Brain microvascular endothelial cell (primary cell): ENCODE measurements around the gene TBK1.

ENCODE experiments used
- DNase-seq: peaks from one replicate; pipeline ENCODE4 v3.0.0-alpha.2; 2020
- H3K27ac ChIP-seq: fragments of 250-450 bp; sonication (Bioruptor Pico); 2 replicates; pipeline ENCODE4 v1.5.1; 2020; ENCODE audit warnings: mild to moderate bottlenecking, moderate library complexity
- H3K27me3 ChIP-seq: fragments of 250-450 bp; sonication (Bioruptor Pico); replicated peaks from 2 replicates; pipeline ENCODE4 v1.5.1; 2020; ENCODE audit warnings: mild to moderate bottlenecking
- H3K36me3 ChIP-seq: fragments of 250-450 bp; sonication (Bioruptor Pico); replicated peaks from 2 replicates; pipeline ENCODE4 v1.5.1; 2020; ENCODE audit warnings: mild to moderate bottlenecking
- H3K4me3 ChIP-seq: 2 replicates; pipeline ENCODE4 v1.5.1; 2011; ENCODE audit warnings: low read depth, mild to moderate bottlenecking, control low read depth, low read length, moderate library complexity
- in situ Hi-C: cut with HindIII; loops from 2 replicates; pipeline ENCODE4 v1.10.0; 2017; ENCODE audit warnings: low sequenced_read_pairs, low pct_ligation_motif_present
- TF ChIP-seq, protein P1 (sequence below): IDR thresholded peaks from 2 replicates; pipeline ENCODE4 v1.5.1; 2011; ENCODE audit warnings: low read depth, mild to moderate bottlenecking, moderate library complexity, low read length, control low read depth, inconsistent platforms; ENCODE audit errors: missing control alignments

The TBK1 gene

DNA sequence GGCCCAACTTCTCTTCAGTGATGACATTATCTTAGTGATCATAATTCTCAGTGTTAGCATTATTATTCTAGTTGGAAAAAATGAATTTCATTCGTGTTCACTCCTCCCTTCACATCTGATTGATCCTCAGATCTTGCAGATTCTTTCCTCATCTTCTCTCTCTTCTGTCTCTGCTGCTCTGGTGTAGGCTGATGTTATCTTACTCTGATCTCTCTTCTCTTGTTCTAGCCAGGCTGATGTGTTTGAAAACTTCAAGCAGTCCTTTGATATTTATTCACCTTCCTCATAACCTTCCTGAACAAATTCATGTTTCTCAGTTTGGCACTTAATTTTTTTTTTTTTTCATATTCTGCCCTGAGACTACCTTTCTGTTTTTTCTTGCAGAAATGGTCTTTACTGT is 5.6 kb upstream of the TBK1 start:
- in situ Hi-C loops: no loop called here
- TF ChIP-seq, protein P1, sequence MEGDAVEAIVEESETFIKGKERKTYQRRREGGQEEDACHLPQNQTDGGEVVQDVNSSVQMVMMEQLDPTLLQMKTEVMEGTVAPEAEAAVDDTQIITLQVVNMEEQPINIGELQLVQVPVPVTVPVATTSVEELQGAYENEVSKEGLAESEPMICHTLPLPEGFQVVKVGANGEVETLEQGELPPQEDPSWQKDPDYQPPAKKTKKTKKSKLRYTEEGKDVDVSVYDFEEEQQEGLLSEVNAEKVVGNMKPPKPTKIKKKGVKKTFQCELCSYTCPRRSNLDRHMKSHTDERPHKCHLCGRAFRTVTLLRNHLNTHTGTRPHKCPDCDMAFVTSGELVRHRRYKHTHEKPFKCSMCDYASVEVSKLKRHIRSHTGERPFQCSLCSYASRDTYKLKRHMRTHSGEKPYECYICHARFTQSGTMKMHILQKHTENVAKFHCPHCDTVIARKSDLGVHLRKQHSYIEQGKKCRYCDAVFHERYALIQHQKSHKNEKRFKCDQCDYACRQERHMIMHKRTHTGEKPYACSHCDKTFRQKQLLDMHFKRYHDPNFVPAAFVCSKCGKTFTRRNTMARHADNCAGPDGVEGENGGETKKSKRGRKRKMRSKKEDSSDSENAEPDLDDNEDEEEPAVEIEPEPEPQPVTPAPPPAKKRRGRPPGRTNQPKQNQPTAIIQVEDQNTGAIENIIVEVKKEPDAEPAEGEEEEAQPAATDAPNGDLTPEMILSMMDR: no peak
- H3K4me3 ChIP-seq: no peak overlapping the region
- no peak overlapping the region for H3K27ac ChIP-seq
- peaks cover 62% of the 10 kb centered on the region for H3K36me3 ChIP-seq
- DNase-seq: no peak
- no peaks in the 10 kb centered on the region for H3K27me3 ChIP-seq

DNA sequence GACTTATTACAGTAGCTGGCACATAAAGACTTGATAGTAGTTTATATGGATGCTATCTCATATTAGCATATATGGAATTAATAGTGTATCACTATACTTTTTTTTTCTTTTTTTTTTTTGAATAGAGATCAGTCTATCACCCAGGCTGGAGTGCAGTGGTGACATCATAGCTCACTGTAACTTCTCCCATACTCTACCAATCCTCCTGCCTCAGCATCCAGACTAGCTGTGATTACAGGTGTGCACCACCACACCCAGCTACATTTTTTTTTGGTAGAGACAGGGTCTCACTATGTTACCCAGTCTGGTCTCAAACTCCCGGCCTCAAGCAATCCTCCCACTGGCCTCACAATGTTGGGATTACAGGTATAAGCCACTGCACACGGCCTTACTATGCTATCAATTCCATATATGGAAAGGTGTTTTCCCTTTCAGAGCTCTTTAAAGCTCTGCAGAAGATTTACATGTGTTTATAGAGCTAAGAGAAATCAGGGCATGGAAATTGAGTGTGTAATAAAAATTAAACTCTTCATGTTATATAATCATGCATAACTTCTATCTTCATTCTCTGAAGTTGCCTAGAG is 1.8 kb upstream of the TBK1 start:
- in situ Hi-C loops: no loop called here
- no peak overlapping the region for H3K4me3 ChIP-seq
- no peaks in the 10 kb centered on the region for H3K27me3 ChIP-seq
- H3K27ac ChIP-seq: no peak overlapping the region
- TF ChIP-seq, protein P1: no peak
- no peak for DNase-seq
- H3K36me3 ChIP-seq: peaks cover 33% of the 10 kb centered on the region

DNA sequence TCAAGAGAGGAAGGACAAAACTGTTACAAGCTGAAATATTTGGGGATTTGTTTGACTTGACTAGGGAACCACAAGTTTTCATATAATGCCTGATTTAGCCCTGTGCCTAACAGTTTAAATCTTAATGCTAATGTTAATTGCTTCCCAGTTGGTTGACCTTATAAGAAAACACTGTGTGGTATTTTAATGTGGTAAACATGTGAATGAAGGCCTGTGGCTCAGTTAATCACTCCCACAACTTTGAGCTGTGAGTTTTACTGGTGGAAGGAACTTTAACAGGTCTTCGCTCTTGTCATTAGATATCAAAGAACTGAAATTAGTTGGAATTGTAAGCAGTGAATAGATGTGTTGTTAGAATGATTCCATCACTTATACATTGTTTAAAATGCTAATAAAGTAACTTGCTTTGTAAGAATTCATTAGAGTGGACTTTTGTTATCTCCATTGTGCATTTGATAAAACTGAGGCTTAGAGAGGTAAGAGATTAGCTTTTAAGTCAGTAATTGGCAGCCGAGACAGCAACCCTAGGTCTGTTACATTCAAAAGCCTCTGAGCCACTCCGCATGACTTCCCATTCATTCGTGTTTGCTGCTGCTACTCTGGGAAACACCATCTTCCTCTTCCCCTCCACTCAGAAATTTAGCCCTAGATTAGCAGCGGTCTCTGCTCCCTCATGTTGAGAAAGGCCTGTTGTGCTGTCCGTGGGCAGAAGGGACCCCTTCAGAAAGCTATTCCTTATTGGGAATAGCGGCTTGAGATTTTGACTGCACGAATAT is 1.0 kb upstream of the TBK1 start:
- Histone ChIP-seq H3K27ac (no peak overlapping the region), H3K4me3 (peak overlapping the region; percentile 90), H3K27me3 (no peaks in the 10 kb centered on the region), H3K36me3 (peaks cover 26% of the 10 kb centered on the region)
- in situ Hi-C loops: no loop called here
- peak; percentile 13 for DNase-seq
- TF ChIP-seq, protein P1: no peak

DNA sequence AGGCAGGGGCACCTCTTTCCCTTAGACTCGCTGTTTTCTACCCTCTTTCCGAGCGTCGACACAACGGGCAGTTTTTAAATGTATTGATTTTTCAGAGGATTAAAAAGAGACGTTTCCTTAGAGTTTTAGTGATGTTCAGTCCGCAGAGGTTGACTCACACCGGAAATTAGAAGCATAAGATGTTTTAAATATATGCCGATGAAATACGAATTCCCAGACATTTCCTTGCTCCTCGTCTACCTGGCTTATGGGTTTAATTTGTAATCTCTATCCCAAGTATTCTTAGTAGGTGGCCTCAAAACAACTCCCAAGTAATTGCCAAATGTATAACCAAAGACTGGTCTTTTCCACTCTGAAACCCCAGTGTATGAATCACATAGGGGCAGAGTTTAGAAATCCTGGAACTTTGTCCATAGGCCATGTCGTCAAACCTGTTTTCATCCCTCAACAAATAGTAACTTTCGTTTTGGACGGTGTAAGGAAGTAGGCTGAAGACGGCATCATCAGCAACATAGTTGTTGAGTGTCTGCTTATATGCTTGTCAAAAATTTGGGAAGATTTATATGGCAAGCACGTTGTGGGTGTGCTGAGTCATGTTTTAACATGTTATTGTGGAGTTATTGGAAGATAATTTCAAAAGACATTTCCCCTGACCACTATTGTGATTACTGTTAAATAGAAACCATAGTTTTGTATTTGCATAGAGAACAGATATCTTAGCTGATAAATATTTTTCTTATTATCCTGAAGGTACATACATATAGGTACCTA is 824 bp downstream of the TBK1 start:
- TF ChIP-seq, protein P1: no peak
- Histone ChIP-seq H3K27ac (peak overlapping the region; percentile 85), H3K4me3 (peak overlapping the region; percentile 90), H3K36me3 (peaks cover 16% of the 10 kb centered on the region), H3K27me3 (no peaks in the 10 kb centered on the region)
- DNase-seq: peak; percentile 73
- in situ Hi-C loops: no loop called here

DNA sequence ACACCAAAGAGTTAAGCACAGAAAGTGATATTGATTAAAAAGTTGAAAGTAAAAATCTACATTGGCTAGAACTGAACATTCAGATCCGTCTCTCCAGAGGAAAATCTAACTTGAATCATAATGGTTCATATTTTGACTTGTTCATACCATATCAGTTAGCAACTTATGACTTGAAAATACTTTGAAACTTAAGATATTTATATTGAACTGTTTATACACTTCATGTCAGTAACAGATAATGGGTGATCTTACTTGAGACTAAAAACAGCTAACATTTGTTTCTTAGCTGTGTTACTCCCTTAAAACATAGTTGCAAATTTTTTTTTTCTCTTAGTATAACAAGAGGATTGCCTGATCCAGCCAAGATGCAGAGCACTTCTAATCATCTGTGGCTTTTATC is 3.6 kb downstream of the TBK1 start:
- Histone ChIP-seq H3K4me3 (no peak overlapping the region), H3K27ac (no peak overlapping the region), H3K27me3 (no peaks in the 10 kb centered on the region), H3K36me3 (peaks cover 13% of the 10 kb centered on the region)
- TF ChIP-seq, protein P1: no peak
- in situ Hi-C loops: no loop called here
- DNase-seq: no peak
